OCI-LY7 (cell line): ENCODE results near the gene PRPSAP2.

Source experiments
- EZH2phosphoT487 ChIP-seq: fragments of 200-600 bp; sonication (generic); IDR thresholded peaks from 2 replicates; pipeline ENCODE4 v1.6.1; 2018; ENCODE audit warnings: low read depth, borderline replicate concordance, mild to moderate bottlenecking, mixed run types, antibody characterized with exemption, low read length, moderate library complexity, mixed read lengths
- TF ChIP-seq, protein P1 (sequence below): fragments of 200-600 bp; sonication (generic); conservative IDR thresholded peaks from 2 replicates; pipeline ENCODE4 v1.5.1; 2014; ENCODE audit warnings: mild to moderate bottlenecking, antibody characterized with exemption, low read length, moderate library complexity, mixed read lengths

DNA sequence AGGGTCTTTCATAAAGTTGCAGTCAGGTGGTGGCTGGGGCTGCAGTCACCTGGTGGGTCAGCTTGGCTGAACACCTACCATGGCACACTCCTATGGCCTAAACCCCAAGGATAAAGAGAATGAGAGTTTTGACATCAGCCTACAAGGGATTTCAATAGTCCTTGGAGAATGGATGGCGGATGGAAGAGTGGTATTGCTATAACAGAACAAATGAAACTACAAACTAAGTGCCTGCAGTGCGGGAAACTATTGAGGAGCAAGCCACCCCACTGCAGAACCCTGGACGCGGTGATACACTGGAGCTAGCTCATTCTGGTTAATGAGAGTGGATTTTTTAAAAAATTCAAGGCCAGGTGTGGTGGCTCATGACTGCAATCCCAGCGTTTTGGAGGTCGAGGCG lies 3.0 kb upstream of the PRPSAP2 start:
- TF ChIP-seq, protein P1, sequence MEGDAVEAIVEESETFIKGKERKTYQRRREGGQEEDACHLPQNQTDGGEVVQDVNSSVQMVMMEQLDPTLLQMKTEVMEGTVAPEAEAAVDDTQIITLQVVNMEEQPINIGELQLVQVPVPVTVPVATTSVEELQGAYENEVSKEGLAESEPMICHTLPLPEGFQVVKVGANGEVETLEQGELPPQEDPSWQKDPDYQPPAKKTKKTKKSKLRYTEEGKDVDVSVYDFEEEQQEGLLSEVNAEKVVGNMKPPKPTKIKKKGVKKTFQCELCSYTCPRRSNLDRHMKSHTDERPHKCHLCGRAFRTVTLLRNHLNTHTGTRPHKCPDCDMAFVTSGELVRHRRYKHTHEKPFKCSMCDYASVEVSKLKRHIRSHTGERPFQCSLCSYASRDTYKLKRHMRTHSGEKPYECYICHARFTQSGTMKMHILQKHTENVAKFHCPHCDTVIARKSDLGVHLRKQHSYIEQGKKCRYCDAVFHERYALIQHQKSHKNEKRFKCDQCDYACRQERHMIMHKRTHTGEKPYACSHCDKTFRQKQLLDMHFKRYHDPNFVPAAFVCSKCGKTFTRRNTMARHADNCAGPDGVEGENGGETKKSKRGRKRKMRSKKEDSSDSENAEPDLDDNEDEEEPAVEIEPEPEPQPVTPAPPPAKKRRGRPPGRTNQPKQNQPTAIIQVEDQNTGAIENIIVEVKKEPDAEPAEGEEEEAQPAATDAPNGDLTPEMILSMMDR = no peak
- TF ChIP-seq EZH2phosphoT487 = no peak
